K562 (cell line): ENCODE results near the gene FAM222A. TPM values are rescaled to one million over a fixed set of nuclear protein-coding genes. Genes with fewer than 3 reads are reported as not detected.

Experiments used
- ATAC-seq: fragments of 200-7000 bp; cut with Tn5 transposase; 3 replicates; pipeline ENCODE4 v1.9.1; 2020; ENCODE audit warnings: moderate library complexity
- BruUV-seq: library from RNA; stranded (reverse); fragments of 400-500 nt; replicated peaks from 2 replicates; lab custom pipeline; 2021; lab: Mats Ljungman, UMichigan
- CTCF ChIA-PET: fragments of 300-600 bp; formaldehyde crosslinking; extraction: SDS; loops from one replicate; lab custom pipeline; 2021; ENCODE audit warnings: low intra/inter-chr PET ratio; lab: Yijun Ruan, JAX
- POLR2A ChIA-PET: fragments of 300-600, 350-650 bp; sonication (Branson Sonifier 250); formaldehyde crosslinking; extraction: SDS; loops from one replicate; lab custom pipeline; 2021; ENCODE audit warnings: antibody characterized with exemption, inconsistent platforms; lab: Yijun Ruan, JAX
- DNase-seq, 4 experiments: peaks; one replicate each; pipeline versions ENCODE4 v3.0.0 to v3.0.0-alpha.2; 2011 to 2018; ENCODE audit warnings: low spot score in 3 of 4, mixed read lengths in 3 of 4; ENCODE audit errors: extremely low read depth in 1 of 4
- FAIRE-seq: peaks from 2 replicates; lab custom pipeline; 2011; peaks lifted over from hg19 to GRCh38; lab: Jason Lieb, UNC
- H2AFZ ChIP-seq: 2 replicates; pipeline ENCODE4 v1.6.0; 2011; ENCODE audit warnings: low read depth, low read length, control low read depth, inconsistent platforms
- H3K27ac ChIP-seq: fragments of 200-600 bp; 3 replicates; pipeline ENCODE4 v1.8.0; 2011; ENCODE audit warnings: low read depth, mild to moderate bottlenecking, control low read depth, inconsistent platforms, low read length, moderate library complexity, mixed read lengths; ENCODE audit errors: extremely low read depth
- H3K27me3 ChIP-seq, 2 experiments: fragments of 300-600 bp in 1 of 2; 2 replicates in 1 of 2; 3 replicates in 1 of 2; pipeline versions ENCODE4 v1.6.0 to v1.8.0; 2011; ENCODE audit warnings: inconsistent platforms in 2 of 2, low read length in 2 of 2, mild to moderate bottlenecking in 1 of 2, mixed read lengths in 1 of 2, moderate library complexity in 1 of 2; ENCODE audit not compliant: control insufficient read depth in 2 of 2, insufficient read depth in 2 of 2
- H3K36me3 ChIP-seq: fragments of 300-600 bp; 3 replicates; pipeline ENCODE4 v1.8.0; 2011; ENCODE audit warnings: mild to moderate bottlenecking, low read length, inconsistent platforms; ENCODE audit not compliant: control insufficient read depth, insufficient read depth
- H3K4me1 ChIP-seq, 2 experiments: fragments of 200-600 bp in 1 of 2; replicated peaks in 1 of 2; 2 replicates in 1 of 2; 3 replicates in 1 of 2; pipeline versions ENCODE4 v1.5.1 to v1.8.0; 2011; ENCODE audit warnings: inconsistent platforms in 2 of 2, low read length in 2 of 2, mild to moderate bottlenecking in 1 of 2, mixed read lengths in 1 of 2, moderate library complexity in 1 of 2; ENCODE audit not compliant: control insufficient read depth in 2 of 2, insufficient read depth in 2 of 2
- H3K4me2 ChIP-seq: 2 replicates; pipeline ENCODE4 v1.6.1; 2011; ENCODE audit warnings: low read length, control low read depth, inconsistent platforms, mixed read lengths; ENCODE audit not compliant: insufficient read depth
- H3K4me3 ChIP-seq: fragments of 200-600 bp; sonication (generic), shearing (Covaris generic); 2 replicates; pipeline ENCODE4 v1.5.1; 2016; ENCODE audit warnings: control low read depth, inconsistent platforms
- H3K79me2 ChIP-seq: fragments of 200-600 bp; 3 replicates; pipeline ENCODE4 v1.8.0; 2011; ENCODE audit warnings: low read length, inconsistent platforms; ENCODE audit not compliant: control insufficient read depth, insufficient read depth
- H3K9ac ChIP-seq, 2 experiments: 2 replicates each; pipeline versions ENCODE4 v1.6.0 to v1.6.1; 2011; ENCODE audit warnings: low read depth in 2 of 2, low read length in 2 of 2, control low read depth in 1 of 2, inconsistent platforms in 1 of 2, mild to moderate bottlenecking in 1 of 2, mixed read lengths in 1 of 2; ENCODE audit not compliant: insufficient read depth in 1 of 2
- H3K9me1 ChIP-seq: one replicate; pipeline ENCODE4 v1.6.0; 2011; ENCODE audit warnings: inconsistent platforms, mild to moderate bottlenecking, low read length, moderate library complexity; ENCODE audit not compliant: control insufficient read depth, insufficient read depth
- H3K9me3 ChIP-seq: replicated peaks from 2 replicates; pipeline ENCODE4 v1.5.1; 2011; ENCODE audit warnings: low read depth, low read length, inconsistent platforms; ENCODE audit not compliant: control insufficient read depth, insufficient read depth
- H4K20me1 ChIP-seq: replicated peaks from 2 replicates; pipeline ENCODE4 v1.6.1; 2011; ENCODE audit warnings: low read length, inconsistent platforms, mixed read lengths; ENCODE audit not compliant: control insufficient read depth, insufficient read depth
- BRCA1 ChIP-seq, 2 experiments: fragments of 450-650 bp in 1 of 2; sonication (generic) in 1 of 2; formaldehyde crosslinking in 1 of 2; IDR thresholded peaks; 2 replicates each; pipeline versions ENCODE4 v1.5.0 to v1.6.1; 2017 to 2020; ENCODE audit warnings: mild to moderate bottlenecking in 1 of 2, missing genetic modification reagents in 1 of 2
- BRF2 ChIP-seq: IDR thresholded peaks from 3 replicates; pipeline ENCODE4 v1.6.1; 2011; ENCODE audit warnings: borderline replicate concordance, mild to moderate bottlenecking; ENCODE audit not compliant: insufficient read length, insufficient read depth
- ESRRA ChIP-seq: fragments of 450-650 bp; IDR thresholded peaks from 2 replicates; pipeline ENCODE4 v1.6.1; 2014; ENCODE audit warnings: low read depth, mild to moderate bottlenecking, moderate library complexity, borderline replicate concordance
- KLF16 ChIP-seq: IDR thresholded peaks from 2 replicates; pipeline ENCODE4 v1.6.1; 2016; ENCODE audit warnings: antibody characterized with exemption
- MECOM ChIP-seq: fragments of 250-450 bp; sonication (Bioruptor Pico); IDR thresholded peaks from 2 replicates; pipeline ENCODE4 v1.8.0; 2022; ENCODE audit warnings: inconsistent platforms
- NCOA1 ChIP-seq: fragments of 450-650 bp; IDR thresholded peaks from 2 replicates; pipeline ENCODE4 v1.6.1; 2016; ENCODE audit warnings: low read depth
- NFXL1 ChIP-seq: fragments of 450-650 bp; formaldehyde crosslinking; IDR thresholded peaks from 2 replicates; pipeline ENCODE4 v1.4.0; 2021; ENCODE audit warnings: mild to moderate bottlenecking
- SRSF3 ChIP-seq: fragments of 200-400 bp; formaldehyde crosslinking; IDR thresholded peaks from 2 replicates; pipeline ENCODE4 v1.6.1; 2016; ENCODE audit warnings: mild to moderate bottlenecking, low read length, moderate library complexity; ENCODE audit not compliant: insufficient read depth
- STAT5B ChIP-seq: fragments of 250-450 bp; sonication (Bioruptor Pico); IDR thresholded peaks from 2 replicates; pipeline ENCODE4 v1.8.0; 2021; ENCODE audit warnings: mild to moderate bottlenecking, inconsistent platforms
- ZNF212 ChIP-seq: fragments of 450-650 bp; formaldehyde crosslinking; IDR thresholded peaks from 2 replicates; pipeline ENCODE4 v1.4.0; 2020; ENCODE audit warnings: mild to moderate bottlenecking
- WGBS: fragments of 100-300 bp; shearing (Covaris generic); methylation state at CpG from one replicate; pipeline ENCODE4 v1.1.6; 2016; ENCODE audit warnings: low coverage, mixed read lengths; ENCODE audit not compliant: insufficient coverage; ENCODE audit errors: missing lambda C conversion rate; 5-methylcytosine and 5-hydroxymethylcytosine counted together
- in situ Hi-C: fragments of 300-500 bp; cut with MboI; formaldehyde crosslinking; loops from 4 replicates; pipeline ENCODE4 v1.15.0; 2018; ENCODE audit warnings: inconsistent platforms, mixed read lengths
- intact Hi-C: fragments of 100-400 bp; cut with micrococcal nuclease; formaldehyde crosslinking; loops from 2 replicates; pipeline ENCODE4 v1.14.2; 2022
- polyA plus RNA-seq, 8 experiments: library from polyadenylated mRNA; depleted of rRNA in 4 of 8; stranded (reverse) in 5 of 8; unstranded in 3 of 8; fragments of >200 nt; fragmentation: Nextera tagmentation in 2 of 8; fragmentation: Illumina TruSeq in 1 of 8; extraction: Ambion mirVana in 2 of 8; extraction: Trizol in 1 of 8; gene quantifications; 2 replicates each; pipeline versions ENCODE4 v1.2.1 to v1.2.3, GENCODE V29; 2011 to 2014; ENCODE audit warnings: inconsistent platforms in 1 of 8, missing spikeins in 1 of 8
- total RNA-seq, 7 experiments: library from RNA; depleted of rRNA in 6 of 7; stranded (reverse); fragments of >200 nt in 6 of 7; fragmentation: Illumina TruSeq in 2 of 7; extraction: Trizol in 2 of 7; gene quantifications; 2 replicates each; pipeline versions ENCODE4 v1.2.1 to v1.2.3, GENCODE V29; 2011 to 2021; ENCODE audit warnings: low replicate concordance in 1 of 7
- TF ChIP-seq, protein P1 (sequence below): fragments of 150-350 bp; IDR thresholded peaks from 2 replicates; pipeline ENCODE4 v1.6.1; 2014; ENCODE audit warnings: low read depth, mild to moderate bottlenecking, low read length, borderline replicate concordance

FAM222A gene
- total and polyA plus RNA-seq, 9 of the 15 experiments (the other 6 are each of a cell fraction or from before 2014, with no cell fraction given) = 0.03 to 0.36 (median 0.12) TPM; not detected in 1

GRCh38 chr12:109731806-109732205 is 18.2 kb downstream of the FAM222A start:
- CTCF ChIA-PET = no interaction called here

More at GRCh38 chr12:109731806-109732205, 18.2 kb downstream of the FAM222A start:
- intact Hi-C loops (no loop called here), in situ Hi-C loops (no loop called here)
- FAIRE-seq (no peak), ATAC-seq (no peak), DNase-seq (no peak)
- no peak overlapping the region for H3K9ac ChIP-seq
- POLR2A ChIA-PET = no interaction called here
- no peak overlapping the region for H2AFZ ChIP-seq
- H3K27ac ChIP-seq = no peak overlapping the region
- H3K4me1 ChIP-seq = no peaks in the 10 kb centered on the region
- no peaks in the 10 kb centered on the region for H3K79me2 ChIP-seq
- H3K4me2 ChIP-seq = no peak overlapping the region
- H3K9me3 ChIP-seq = no peaks in the 10 kb centered on the region
- WGBS = 2% methylated on average over 7 of the region's 7 CpGs
- TF ChIP-seq NFXL1 (CRISPR knock-in tag) (no peak), BRCA1 (IDR thresholded peaks at IDR 0.05) (no peak), BRCA1 (CRISPR knock-in tag; IDR thresholded peaks at IDR 0.05) (no peak), STAT5B (CRISPR knock-in tag) (no peak), MECOM (CRISPR knock-in tag) (no peak), BRF2 (no peak), ZNF212 (CRISPR knock-in tag) (no peak), SRSF3 (no peak), ESRRA (no peak), KLF16 (no peak), NCOA1 (no peak)
- TF ChIP-seq, protein P1, sequence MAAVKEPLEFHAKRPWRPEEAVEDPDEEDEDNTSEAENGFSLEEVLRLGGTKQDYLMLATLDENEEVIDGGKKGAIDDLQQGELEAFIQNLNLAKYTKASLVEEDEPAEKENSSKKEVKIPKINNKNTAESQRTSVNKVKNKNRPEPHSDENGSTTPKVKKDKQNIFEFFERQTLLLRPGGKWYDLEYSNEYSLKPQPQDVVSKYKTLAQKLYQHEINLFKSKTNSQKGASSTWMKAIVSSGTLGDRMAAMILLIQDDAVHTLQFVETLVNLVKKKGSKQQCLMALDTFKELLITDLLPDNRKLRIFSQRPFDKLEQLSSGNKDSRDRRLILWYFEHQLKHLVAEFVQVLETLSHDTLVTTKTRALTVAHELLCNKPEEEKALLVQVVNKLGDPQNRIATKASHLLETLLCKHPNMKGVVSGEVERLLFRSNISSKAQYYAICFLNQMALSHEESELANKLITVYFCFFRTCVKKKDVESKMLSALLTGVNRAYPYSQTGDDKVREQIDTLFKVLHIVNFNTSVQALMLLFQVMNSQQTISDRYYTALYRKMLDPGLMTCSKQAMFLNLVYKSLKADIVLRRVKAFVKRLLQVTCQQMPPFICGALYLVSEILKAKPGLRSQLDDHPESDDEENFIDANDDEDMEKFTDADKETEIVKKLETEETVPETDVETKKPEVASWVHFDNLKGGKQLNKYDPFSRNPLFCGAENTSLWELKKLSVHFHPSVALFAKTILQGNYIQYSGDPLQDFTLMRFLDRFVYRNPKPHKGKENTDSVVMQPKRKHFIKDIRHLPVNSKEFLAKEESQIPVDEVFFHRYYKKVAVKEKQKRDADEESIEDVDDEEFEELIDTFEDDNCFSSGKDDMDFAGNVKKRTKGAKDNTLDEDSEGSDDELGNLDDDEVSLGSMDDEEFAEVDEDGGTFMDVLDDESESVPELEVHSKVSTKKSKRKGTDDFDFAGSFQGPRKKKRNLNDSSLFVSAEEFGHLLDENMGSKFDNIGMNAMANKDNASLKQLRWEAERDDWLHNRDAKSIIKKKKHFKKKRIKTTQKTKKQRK = no peak
- TF ChIP-seq, all 486 proteins: peak for 0
- H3K9me1 ChIP-seq = no peaks in the 10 kb centered on the region
- no peak overlapping the region for H3K4me3 ChIP-seq
- BruUV-seq = no TSS peak
- peaks cover 30% of the 10 kb centered on the region for H4K20me1 ChIP-seq
- H3K27me3 ChIP-seq = peaks cover 25 to 94% of the 10 kb centered on the region in 2 experiments
- no peaks in the 10 kb centered on the region for H3K36me3 ChIP-seq
